B cell (primary cell): ENCODE results near the gene COG7.

ENCODE experiments used
- EZH2 ChIP-seq: IDR thresholded peaks from 2 replicates; pipeline ENCODE4 v1.6.1; 2012; ENCODE audit warnings: borderline replicate concordance, low read depth, mild to moderate bottlenecking, moderate library complexity, low read length; ENCODE audit not compliant: insufficient read depth, poor library complexity, severe bottlenecking
- TF ChIP-seq, protein P1 (sequence below): fragments of 200-600 bp; IDR thresholded peaks from one replicate; pipeline ENCODE4 v1.8.0; 2022; ENCODE audit warnings: antibody characterized with exemption, mild to moderate bottlenecking

DNA sequence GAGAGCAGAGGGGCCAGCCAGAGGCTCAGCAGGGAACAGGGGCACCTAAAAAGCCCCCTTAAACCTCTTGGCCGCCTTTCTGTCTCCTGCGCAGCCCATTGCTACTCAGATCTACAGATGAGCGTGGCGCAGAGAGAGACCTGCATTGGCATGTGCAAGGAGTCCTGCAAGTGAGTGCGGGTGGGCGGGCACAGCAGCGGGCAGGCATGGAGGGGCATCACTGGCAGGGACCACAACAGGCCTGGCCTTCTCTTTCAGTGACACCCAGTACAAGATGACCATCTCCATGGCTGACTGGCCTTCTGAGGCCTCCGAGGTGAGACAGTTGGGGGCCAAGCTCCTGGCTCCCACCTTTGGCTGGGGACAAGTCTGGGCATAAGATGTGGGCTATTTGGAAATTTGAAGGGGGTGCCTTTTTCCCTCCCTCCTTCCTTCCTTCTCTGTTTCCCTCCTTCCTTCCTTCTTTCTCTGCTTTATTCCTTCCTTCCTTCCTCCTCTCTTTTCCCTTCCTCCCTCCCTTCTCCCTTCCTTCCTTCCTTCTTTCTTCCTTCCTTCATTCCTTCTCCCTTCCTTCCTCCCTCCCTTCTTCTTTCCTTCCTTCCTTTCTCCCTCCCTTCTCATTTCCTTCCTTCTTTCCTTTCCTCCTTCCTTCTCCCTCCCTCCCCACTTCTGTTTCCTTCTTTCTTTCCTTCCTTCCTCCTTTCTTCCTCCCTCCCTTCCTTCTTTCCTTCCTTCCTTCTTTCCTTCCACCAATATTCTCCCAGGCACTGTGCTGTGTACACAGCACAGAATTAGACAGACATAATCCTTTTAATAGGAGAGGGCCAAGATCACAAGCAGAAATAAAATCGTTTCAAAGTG, 75.7 kb downstream of the COG7 start:
- TF ChIP-seq, protein P1, sequence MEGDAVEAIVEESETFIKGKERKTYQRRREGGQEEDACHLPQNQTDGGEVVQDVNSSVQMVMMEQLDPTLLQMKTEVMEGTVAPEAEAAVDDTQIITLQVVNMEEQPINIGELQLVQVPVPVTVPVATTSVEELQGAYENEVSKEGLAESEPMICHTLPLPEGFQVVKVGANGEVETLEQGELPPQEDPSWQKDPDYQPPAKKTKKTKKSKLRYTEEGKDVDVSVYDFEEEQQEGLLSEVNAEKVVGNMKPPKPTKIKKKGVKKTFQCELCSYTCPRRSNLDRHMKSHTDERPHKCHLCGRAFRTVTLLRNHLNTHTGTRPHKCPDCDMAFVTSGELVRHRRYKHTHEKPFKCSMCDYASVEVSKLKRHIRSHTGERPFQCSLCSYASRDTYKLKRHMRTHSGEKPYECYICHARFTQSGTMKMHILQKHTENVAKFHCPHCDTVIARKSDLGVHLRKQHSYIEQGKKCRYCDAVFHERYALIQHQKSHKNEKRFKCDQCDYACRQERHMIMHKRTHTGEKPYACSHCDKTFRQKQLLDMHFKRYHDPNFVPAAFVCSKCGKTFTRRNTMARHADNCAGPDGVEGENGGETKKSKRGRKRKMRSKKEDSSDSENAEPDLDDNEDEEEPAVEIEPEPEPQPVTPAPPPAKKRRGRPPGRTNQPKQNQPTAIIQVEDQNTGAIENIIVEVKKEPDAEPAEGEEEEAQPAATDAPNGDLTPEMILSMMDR = no peak
- TF ChIP-seq EZH2 = no peak
